Stimulated activated naive CD4-positive, alpha-beta T cell (primary cell): Measurements from ENCODE around the gene ENPEP.
"Not testable (repeated sequence)": the region's sequence is repeated elsewhere in the genome, so short reads cannot be mapped to it uniquely, and the experiment has no call there.

Experiments
- DNase-seq, 6 experiments: peaks; one replicate each; lab custom pipeline; 2025; lab: John Stamatoyannopoulos, UW

Gene ENPEP

DNA sequence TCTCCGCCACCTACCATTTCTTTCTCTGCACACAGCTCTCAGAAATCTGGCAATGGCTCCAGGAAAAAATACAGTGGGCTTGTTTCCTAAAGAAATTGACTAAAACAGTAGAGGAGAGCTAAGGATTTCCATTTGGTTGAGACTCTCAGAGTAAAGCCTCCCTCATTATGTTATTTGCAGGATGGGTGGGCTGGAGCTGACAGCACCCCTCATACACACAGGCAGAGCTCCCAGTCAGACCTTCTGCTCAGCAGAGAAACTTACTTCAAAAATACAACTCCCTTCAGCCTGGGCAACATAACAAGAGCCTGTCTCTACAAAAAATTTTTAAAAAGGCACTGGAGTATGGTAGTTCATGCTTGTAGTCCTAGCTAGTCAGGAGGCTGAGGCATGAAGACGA is 44.9 kb downstream of the ENPEP start:
- no peak for DNase-seq

DNA sequence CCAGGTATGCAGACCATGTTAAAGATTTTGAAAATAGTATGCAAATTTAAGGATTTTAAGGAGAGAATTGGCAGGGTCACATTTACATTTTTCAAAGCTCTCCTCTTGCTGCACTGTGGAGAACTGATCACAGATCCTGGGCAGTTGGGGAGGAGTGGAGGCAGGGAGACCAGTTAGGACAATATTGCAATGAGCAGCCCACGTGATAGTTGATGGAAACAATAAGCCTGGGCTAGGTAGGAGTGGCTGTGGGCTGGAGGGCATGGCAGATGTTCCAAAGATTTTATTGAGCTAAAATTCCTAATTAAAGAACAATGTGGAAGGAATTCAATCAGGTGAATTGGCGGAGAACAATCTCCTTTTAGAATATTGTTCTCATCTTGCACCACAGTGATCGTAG is 50.6 kb downstream of the ENPEP start:
- DNase-seq: no peak

DNA sequence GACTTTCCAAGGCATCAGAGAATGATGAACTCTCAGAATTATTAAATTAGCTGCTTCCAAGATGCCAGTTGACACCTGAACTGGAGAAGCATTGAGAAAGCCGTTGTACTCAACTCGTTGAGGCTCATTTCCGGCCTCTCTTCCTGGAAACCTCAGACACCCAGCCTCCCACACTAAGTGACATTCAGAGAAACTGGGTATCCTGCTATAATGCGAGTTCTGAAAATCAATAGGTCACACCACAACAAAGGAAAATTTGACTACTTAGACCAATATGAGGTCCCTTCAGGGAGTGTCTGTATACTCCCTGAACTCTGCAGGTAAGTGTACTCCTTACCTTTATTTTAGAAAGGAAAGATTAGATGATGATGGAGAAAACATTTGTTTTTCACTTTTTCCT is 51.2 kb downstream of the ENPEP start:
- DNase-seq: no peak

DNA sequence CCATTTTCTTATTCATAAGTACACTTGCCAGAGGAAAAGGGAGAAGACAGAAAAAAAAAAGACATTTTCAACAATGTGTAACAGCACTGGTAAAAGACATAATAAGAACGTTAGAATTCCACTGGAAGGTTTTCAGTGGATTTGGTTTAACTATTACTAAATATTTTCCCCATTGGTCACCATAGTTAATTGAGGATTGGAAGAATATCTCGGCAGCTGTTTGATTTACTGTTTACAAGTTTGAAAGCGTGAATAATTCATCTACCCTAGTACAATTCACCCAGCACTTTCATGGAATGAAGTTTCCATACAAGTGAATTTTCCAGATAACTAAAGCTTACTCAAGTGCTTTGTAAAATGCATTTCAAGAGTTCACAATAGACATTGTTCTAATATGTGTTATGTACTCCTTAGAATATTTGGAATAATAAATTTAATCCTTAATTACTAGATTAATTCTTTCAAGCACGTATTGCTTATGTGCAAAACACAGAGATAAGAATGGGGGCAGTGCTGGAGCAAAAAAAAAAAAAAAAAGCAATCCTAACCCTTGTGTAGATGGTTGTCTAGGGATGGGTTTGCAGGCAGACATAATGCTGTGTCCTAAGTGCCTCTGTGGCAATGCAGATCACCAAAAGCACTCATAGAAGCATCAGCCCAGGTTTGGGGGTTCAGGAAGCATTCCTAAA is 57.1 kb downstream of the ENPEP start:
- DNase-seq: no peak

DNA sequence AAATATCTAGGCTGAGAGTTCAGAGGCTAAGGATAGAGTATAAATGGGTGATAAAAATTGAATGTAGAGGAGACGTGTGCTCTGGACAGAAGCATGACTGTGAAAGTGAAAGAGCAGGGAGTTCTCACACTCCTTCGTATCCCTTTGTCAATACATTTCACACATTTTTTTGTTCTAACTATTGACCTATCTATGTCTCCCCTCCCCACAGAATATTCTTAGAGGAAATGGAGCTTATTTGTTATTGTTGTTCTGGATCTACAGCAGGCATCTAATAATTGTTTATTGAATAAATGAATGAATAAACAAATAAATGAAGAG is 57.6 kb downstream of the ENPEP start:
- DNase-seq: no peak

DNA sequence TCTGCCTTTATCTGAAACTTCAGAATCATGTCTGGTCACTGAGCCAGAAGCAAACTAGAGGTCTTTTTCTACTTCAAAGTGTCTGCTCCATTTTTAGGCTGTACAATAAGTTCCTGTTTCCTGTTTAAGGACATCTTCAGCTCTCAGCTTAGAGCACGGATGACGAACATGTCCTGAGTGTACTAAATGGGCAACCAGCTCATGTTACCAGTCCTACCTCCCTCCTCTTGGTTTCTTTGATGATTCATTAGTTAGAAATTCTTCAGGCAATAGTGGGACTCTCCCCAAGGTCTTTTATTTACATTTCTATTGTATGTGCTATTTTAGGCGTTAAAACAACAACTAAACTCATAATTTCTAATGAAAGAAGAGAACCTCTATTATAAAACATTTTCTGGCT is 58.0 kb downstream of the ENPEP start:
- no peak for DNase-seq

DNA sequence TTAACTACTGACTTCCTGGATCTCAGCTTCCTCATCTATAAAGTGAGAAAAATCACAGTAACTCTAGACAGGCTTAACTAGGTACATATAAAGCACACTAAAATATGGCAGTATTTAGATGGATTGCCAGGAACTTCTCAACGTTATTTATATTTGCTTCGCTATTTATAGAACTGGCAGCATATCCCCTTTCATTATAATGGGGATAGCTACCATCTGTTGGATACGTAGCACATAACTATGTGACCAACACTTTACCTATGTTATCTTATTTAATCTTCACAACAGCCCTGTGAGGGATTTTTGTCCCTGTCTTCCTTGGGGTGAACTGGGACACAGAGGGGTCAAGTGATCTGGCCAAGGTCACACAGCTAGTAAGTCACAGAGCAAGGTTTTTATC is 64.6 kb downstream of the ENPEP start:
- no peak for DNase-seq

DNA sequence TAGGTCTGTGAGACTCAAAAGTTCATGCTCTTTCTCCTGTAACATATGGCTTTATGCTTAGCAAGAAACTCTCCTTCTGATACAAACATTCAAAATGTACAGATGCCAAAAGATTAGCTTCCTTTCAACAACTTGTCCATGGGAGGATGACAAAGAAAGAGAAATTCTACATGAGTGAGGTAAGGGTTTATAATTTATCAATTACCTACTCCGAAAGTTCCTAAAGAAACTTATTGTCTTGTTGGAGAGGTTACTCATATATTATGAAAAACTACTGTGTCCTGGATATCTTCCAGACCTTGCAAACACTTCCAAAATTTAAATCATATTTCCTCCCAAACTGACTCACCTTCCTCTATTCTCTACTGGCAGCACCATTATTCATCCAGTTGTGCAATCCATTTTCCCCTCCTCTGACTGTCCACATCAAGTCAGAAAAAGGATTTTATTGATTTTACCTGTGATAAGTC is 65.1 kb downstream of the ENPEP start:
- DNase-seq: no peak

DNA sequence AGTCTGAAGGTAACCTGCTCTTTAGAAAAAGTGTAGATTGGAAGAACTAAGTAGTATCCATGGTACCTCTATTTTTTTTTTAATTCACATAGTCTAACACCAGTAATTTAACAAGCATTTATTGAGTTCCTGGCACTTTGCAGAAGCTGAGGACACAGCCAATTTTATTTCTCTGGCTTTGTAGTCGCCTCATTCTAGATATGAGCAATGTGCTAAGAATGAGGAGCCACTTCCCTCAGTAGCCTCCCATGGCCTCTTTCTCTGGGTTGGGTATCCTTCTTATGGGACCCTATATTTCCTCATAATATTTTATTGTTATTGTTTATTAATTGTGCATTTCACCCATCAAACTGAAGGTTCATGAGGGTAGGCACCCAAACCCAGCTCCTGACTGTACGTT is 67.6 kb downstream of the ENPEP start:
- no peak for DNase-seq

DNA sequence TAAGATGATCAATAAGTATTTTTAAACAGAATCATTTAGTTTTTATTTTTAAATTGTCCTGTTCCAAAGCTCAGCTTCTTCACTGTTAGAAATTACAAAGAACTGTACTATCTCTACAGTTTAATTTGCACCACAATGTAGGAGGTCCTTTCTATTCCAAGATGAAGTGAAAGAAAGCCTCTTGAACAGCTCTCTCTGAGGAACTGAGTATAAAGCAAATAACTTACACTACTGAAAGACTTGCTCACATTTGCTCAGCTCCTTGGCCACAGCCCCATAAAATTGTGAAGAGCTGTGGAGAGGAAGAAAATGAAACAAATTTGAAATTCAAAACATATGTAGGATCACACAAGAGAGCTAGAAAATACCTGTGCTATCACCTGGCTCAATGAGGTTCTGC is 68.6 kb downstream of the ENPEP start:
- no peak for DNase-seq

DNA sequence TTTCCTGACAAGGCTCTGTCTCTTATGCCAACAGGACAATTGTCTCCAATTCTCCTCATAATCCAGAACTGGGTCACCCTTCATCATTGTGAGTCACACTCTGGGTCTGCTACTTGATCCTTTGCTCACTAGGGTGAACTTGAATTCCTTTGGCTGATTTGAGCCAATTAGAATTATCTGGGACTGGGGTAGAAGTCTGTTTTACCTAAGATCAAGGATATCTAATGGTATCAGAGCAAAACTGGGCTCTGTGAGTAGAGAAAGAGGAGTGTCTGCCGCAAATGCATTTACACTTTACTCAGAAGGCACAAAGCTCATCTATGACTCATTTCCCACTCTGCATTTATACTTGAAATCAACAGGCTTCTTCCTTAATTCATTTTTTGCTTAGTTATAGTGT is 74.3 kb downstream of the ENPEP start:
- DNase-seq: no peak

DNA sequence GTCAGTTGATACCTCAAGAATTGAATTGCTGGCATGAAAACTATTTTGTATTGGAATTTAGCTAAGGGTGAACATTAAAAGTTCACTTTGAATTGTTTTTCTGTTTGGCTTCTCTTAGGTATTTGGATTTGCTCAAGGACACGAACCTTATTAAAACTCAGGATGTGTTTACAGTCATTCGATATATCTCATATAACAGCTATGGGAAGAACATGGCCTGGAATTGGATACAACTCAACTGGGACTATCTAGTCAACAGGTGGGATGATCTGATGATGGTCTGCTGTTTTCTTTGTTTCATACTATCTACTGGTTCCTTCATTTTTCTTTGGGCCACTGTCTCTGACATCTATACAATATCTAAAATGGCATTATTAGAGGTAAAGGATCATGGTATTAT is 77.2 kb downstream of the ENPEP start:
- no peak for DNase-seq

DNA sequence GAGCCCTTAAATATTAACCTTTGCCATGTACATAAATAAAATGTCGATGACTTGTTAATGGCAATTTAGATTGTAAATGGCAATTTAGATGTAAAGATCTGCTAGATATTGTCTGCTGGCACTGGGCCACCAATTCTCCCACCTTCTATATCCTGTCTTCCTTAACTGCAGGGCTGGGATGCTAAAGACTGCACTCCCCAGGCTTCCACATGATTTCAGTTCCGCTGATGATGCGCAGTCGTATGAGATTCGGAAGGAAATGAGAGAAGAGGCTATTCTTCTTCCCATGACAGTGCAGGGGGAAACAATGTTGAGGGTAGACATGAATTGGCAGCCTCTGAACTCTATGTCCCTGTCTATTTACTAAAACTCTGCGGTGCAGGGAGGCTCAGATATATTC is 91.3 kb downstream of the ENPEP start:
- DNase-seq: no peak

DNA sequence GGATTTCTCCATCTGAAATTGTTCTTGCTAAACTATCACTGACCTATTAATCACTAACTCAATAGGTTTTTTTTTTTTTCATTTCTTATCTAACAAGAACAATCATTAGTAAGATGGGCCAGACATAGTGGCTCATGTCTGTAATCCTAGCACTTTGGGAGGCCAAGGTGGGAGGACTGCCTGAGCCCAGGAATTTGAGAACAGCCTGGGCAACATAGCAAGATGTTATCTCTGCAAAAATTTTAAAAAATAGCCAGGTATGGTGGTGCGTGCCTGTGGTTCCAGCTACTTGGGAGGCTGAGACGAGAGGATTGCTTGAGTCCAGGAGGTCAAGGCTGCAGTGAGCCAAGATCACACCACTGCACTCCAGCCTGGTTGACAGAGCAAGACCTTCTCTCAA is 100.7 kb downstream of the ENPEP start:
- not testable (repeated sequence) for DNase-seq

DNA sequence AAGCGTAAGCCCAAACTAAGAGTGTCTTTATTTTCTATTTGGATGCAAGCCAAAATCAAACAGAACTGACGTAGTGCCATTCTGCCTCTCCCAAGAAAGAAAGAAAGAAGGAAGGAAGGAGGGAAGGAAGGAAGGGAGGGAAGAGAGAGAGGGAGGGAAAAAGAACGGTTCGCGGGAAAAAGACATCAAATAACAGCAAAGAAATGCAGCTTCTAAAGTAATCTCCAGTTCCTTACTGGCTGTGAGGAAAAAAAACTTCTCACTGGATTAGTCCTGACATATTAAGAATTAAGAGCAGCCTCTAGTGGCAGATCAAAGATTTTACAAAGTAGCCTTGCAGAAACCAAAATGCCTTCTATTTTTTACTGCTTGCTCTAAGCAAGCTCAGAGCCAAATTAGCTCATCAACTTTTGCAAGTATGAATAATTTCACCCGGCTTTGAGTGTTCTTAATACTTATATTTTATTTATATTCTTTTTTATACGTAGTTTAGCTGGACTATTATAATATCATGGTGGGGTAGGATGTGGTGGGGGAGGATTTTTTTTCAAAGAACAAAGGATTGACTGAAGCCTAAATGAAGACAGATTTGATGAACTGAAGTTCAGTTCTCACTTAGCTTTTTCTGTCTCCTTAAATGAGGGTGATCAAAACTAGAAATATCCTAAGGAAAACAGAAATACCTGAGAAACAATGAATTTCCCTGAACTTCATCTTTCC is 110.3 kb downstream of the ENPEP start:
- DNase-seq: no peak

DNA sequence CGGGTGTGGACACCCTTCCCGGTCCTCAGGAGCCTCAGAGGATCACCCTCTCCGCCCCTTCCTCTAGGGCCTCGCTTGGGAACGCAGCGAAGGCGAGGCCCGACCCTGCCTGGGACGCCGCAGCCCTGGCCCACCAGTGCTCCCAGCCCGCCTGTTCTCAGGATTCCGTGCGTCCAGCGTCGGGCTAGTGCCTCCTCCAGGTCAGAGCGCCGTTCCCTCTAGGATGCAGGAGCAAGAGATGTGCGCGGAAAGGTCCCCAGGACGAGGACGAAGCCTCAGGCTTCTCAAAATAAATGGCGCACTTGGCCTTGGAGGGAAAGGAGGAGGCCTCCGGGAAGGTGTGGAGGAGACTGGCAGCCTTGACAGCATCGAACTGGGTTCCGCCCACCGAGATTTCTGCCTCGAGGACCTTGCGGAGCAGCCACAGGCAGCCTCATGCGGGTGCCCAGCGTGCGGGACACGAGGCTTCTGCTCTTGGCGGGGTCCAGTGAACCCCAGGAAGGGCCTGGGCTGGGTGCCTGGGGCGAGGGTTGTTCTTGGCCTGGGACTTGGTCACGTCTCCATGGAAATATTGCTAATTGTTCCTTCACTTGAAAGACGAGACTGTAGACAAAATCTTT is 111.8 kb downstream of the ENPEP start:
- DNase-seq: no peak

DNA sequence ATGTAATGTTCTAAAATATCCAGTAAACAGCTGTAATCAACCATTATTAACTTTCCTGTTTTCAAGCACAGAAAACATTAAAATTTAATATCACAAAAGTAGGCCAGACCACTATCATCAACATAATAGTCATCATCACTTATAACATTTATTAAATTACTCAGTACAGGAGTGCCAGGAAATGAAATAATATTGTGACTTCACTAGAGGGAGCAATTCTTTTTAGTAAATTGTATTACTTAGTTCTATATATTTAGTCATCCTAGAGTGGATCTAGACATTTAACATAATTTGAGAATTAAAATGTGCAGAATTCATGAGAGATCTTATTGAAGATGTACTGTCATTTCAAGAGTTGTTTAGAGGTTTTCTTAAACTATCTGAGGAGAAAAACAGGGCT is 113.3 kb downstream of the ENPEP start:
- DNase-seq: no peak

DNA sequence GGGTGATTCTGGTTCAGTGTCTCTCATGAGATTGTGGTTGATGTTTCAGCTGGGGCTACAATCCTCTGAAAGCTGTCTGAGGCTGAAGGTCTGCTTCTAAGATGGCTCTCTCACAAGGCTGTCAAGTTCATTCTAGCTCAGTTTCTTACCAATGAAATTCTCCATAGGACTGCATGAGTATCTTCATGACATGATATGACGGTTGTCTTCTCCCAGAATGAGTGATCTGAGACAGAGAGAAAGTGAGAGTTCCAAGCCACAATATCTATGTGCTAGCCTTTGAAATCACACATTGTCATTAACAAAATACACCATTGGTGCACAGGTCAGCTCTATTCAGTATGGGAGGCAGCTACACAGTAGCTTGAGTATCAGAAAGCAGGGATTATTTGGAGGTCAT is 119.6 kb downstream of the ENPEP start:
- DNase-seq: no peak

DNA sequence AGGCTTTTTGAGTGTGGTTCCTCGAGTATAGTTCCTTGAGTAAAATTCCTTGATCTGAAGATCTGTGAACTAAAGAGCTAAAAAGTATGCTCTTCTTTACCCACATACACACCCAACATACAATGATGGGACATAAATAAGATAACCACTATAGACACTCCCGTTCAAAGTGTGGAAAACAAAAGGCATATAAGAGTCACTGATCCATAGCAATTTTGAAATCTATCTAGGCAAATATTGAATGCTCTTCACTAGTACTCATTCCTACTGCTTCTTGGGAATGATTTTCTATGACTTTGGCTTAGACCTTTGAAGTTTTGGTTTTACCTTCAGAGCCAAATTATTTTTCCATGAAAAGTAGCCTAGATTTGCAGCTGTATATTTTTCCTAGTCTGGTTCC is 120.5 kb downstream of the ENPEP start:
- DNase-seq: no peak

DNA sequence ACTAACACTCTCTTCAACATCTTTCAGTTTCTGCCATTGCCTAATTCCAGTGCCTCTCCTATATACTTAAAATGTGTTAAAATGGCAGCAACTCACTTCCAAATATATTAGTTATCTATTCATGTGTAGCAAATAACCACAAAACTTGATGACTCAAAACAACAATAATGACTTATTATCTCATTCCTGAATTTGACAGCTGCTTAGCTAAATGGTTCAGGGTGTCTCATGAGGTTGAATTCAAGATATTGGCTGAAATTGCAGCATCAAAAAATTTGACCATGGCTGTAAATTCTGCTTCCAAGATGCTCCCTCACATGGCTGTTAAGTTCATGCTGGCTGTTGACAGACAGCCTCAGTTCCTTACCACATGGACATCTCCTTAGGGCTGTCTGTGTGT is 121.6 kb downstream of the ENPEP start:
- no peak for DNase-seq

DNA sequence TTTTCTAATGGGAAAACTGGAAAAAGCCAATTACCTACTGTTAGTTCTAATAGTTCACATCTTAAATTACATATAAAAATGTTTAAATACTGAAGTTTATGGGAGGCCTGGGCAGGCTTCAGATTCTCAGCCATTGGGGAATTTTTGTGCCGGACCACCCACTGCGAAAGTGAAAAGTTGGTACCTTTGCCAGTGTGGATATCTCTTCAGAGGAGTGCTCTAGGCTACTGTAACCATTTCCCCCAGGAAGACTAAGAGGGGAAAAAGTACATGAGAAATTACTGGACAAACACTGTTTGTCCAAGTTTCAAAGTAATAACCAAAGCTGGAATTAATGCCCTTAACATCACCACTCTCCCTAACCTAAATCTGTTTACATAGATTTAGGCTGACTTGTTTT is 126.1 kb downstream of the ENPEP start:
- DNase-seq: no peak

DNA sequence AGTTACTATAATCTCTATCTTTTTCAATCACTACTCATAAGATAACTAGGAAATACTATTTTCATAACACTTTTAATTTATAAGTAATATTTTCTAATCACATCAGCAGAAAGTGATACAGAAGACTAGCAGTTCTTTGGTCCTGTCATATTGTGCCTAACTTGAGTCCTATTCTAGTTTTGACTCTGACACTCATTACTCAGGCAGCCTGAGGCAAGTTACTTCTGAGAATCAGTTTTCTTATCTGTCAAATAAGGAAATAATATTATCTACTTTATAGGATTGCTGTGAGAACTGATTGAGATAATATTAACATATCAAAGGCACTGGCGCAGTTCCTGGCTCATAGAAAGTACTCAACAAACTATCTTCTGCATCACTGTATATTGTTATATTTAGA is 129.1 kb downstream of the ENPEP start:
- DNase-seq: no peak

DNA sequence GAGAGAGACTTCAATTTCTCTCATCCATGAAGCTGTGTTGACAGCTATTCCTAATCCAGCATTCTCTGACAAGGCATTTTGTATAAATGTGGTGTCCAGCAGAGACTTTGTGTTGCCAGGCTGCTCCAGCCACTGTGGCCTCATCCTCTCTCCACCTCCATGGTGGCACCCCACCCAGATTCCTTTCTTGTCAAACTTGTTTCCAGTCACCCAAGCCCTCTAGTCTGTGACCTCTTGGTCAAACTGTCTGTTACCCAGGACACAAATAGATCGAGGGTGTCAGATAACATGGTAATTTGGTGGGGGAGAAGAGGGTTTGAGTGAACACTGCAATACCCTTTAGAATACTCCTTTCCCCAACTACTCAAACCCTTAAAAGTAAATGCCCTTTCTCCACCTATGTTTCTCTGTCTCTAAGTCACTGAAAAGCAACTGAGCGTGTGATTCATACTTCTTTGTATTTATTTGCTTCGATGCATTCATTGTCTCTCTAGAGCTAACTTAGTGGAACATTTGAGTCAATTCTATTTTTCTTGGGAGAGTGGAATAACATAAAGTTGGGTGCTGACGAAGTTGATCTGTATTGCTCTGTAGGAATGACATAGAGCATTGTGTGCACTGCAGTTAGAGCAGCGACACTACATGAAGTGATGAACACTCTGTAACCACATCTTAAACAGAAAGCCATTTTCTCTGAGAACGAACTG is 133.2 kb downstream of the ENPEP start:
- DNase-seq: no peak
